HEK293 (cell line): ENCODE data around the gene NLRP13.
"Not testable (repeated sequence)": the region's sequence is repeated elsewhere in the genome, so short reads cannot be mapped to it uniquely, and the experiment has no call there.

Experiments used
- CTCF ChIA-PET: fragments of 350-600 bp; formaldehyde crosslinking; extraction: SDS; loops from one replicate; lab custom pipeline; 2021; ENCODE audit warnings: antibody characterized with exemption; lab: Yijun Ruan, JAX
- POLR2A ChIA-PET: fragments of 300-600 bp; formaldehyde crosslinking; extraction: SDS; loops from one replicate; lab custom pipeline; 2020; ENCODE audit warnings: antibody characterized with exemption, inconsistent platforms; lab: Yijun Ruan, JAX
- H3K27ac ChIP-seq: fragments of 200-500 bp; sonication (Bioruptor generic); 2 replicates; pipeline ENCODE4 v1.5.1; 2014; ENCODE audit warnings: low read depth, low read length, control low read depth, inconsistent platforms; ENCODE audit errors: extremely low read depth
- H3K36me3 ChIP-seq, 2 experiments: fragments of 200-500 bp in 1 of 2; sonication (Bioruptor generic) in 1 of 2; 1 replicate in 1 of 2; 2 replicates in 1 of 2; pipeline ENCODE4 v1.5.1; 2014 to 2017; ENCODE audit warnings: inconsistent platforms in 2 of 2, low read length in 2 of 2; ENCODE audit not compliant: control insufficient read depth in 2 of 2, insufficient read depth in 1 of 2
- H3K4me1 ChIP-seq: fragments of 200-500 bp; sonication (Bioruptor generic); 2 replicates; pipeline ENCODE4 v1.5.1; 2014; ENCODE audit warnings: mild to moderate bottlenecking, low read length, inconsistent platforms; ENCODE audit not compliant: control insufficient read depth, insufficient read depth
- H3K4me3 ChIP-seq: 2 replicates; pipeline ENCODE4 v1.5.1; 2011; ENCODE audit warnings: low read depth, mild to moderate bottlenecking, control low read depth, low read length, moderate library complexity
- H3K9me3 ChIP-seq: fragments of 200-500 bp; sonication (Bioruptor generic); 2 replicates; pipeline ENCODE4 v1.5.1; 2014; ENCODE audit warnings: low read depth, low read length, inconsistent platforms; ENCODE audit not compliant: control insufficient read depth, insufficient read depth
- CTCF ChIP-seq: fragments of 450-650 bp; formaldehyde crosslinking; IDR thresholded peaks from 2 replicates; pipeline ENCODE4 v1.5.1; 2016; ENCODE audit warnings: missing biosample characterization, missing genetic modification characterization
- KLF1 ChIP-seq: fragments of 450-650 bp; formaldehyde crosslinking; IDR thresholded peaks from 2 replicates; pipeline ENCODE4 v1.5.1; 2016; ENCODE audit warnings: missing biosample characterization, missing genetic modification characterization
- PRDM1 ChIP-seq: fragments of 450-650 bp; formaldehyde crosslinking; IDR thresholded peaks from 2 replicates; pipeline ENCODE4; 2016; ENCODE audit warnings: missing biosample characterization, missing genetic modification characterization
- SETDB1 ChIP-seq: IDR thresholded peaks from one replicate; pipeline ENCODE4 v1.6.1; 2017; ENCODE audit warnings: mild to moderate bottlenecking, low read length, moderate library complexity, mixed read lengths; ENCODE audit not compliant: insufficient read length
- SP3 ChIP-seq: fragments of 450-650 bp; formaldehyde crosslinking; IDR thresholded peaks from 2 replicates; pipeline ENCODE4 v1.5.1; 2016; ENCODE audit warnings: missing biosample characterization, missing genetic modification characterization
- YY2 ChIP-seq: fragments of 450-650 bp; formaldehyde crosslinking; IDR thresholded peaks from 2 replicates; pipeline ENCODE4 v1.5.1; 2016; ENCODE audit warnings: missing biosample characterization, missing genetic modification characterization
- ZBTB20 ChIP-seq: fragments of 450-650 bp; formaldehyde crosslinking; IDR thresholded peaks from 2 replicates; pipeline ENCODE4 v1.5.1; 2016; ENCODE audit warnings: missing biosample characterization, missing genetic modification characterization
- ZNF211 ChIP-seq: fragments of 450-650 bp; formaldehyde crosslinking; IDR thresholded peaks from 2 replicates; pipeline ENCODE4 v1.5.1; 2016; ENCODE audit warnings: low read depth, missing biosample characterization, missing genetic modification characterization
- ZNF221 ChIP-seq: fragments of 450-650 bp; formaldehyde crosslinking; IDR thresholded peaks from 2 replicates; pipeline ENCODE4 v1.5.1; 2017; ENCODE audit warnings: missing biosample characterization, missing genetic modification characterization, borderline replicate concordance
- ZNF24 ChIP-seq: fragments of 450-650 bp; formaldehyde crosslinking; IDR thresholded peaks from 2 replicates; pipeline ENCODE4 v1.5.1; 2016; ENCODE audit warnings: missing biosample characterization, missing genetic modification characterization
- ZNF324 ChIP-seq: fragments of 450-650 bp; formaldehyde crosslinking; IDR thresholded peaks from 2 replicates; pipeline ENCODE4 v1.5.1; 2016; ENCODE audit warnings: missing biosample characterization, missing genetic modification characterization
- ZNF398 ChIP-seq: fragments of 450-650 bp; formaldehyde crosslinking; IDR thresholded peaks from 2 replicates; pipeline ENCODE4 v1.5.1; 2017; ENCODE audit warnings: missing biosample characterization, missing genetic modification characterization
- ZNF501 ChIP-seq: fragments of 450-650 bp; formaldehyde crosslinking; IDR thresholded peaks from 2 replicates; pipeline ENCODE4 v1.5.1; 2016; ENCODE audit warnings: missing biosample characterization, missing genetic modification characterization
- ZNF785 ChIP-seq: fragments of 450-650 bp; formaldehyde crosslinking; IDR thresholded peaks from 2 replicates; pipeline ENCODE4 v1.5.1; 2016; ENCODE audit warnings: missing biosample characterization, missing genetic modification characterization
- ZSCAN4 ChIP-seq: fragments of 450-650 bp; formaldehyde crosslinking; IDR thresholded peaks from 2 replicates; pipeline ENCODE4 v1.5.1; 2017; ENCODE audit warnings: missing biosample characterization, missing genetic modification characterization
- TF ChIP-seq, protein P1 (sequence below): fragments of 450-650 bp; formaldehyde crosslinking; IDR thresholded peaks from 2 replicates; pipeline ENCODE4 v1.5.1; 2016; ENCODE audit warnings: missing biosample characterization, missing genetic modification characterization
- TF ChIP-seq, protein P2 (sequence below): fragments of 450-650 bp; formaldehyde crosslinking; IDR thresholded peaks from 2 replicates; pipeline ENCODE4 v1.5.1; 2016; ENCODE audit warnings: missing biosample characterization, missing genetic modification characterization

Gene NLRP13

DNA sequence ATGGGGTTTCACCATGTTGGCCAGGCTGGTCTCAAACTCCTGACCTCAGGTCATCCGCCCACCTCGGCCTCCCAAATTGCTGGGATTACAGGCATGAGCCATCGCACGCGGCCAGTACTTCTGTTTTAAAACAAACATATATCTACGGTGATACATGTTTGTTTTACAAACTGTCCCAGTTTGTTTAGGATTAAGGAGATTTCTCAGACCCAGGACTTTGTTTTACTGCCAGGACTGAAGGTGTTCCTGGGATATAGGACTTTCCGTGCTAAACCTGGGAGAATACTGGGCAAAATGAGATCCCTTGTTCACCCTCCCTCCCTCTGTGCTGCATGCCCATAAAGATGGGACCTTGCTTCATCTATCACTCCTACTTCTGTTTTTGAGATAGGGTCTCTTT, 24.3 kb upstream of the NLRP13 start:
- no peak for TF ChIP-seq ZNF324 (tag by site-specific recombination)
- TF ChIP-seq KLF1 (tag by site-specific recombination), result no peak
- no peak for TF ChIP-seq ZNF785 (tag by site-specific recombination)
- TF ChIP-seq ZNF221 (tag by site-specific recombination), result no peak
- no peak for TF ChIP-seq ZNF501 (tag by site-specific recombination)
- TF ChIP-seq ZNF398 (tag by site-specific recombination), result no peak
- no peak for TF ChIP-seq PRDM1 (tag by site-specific recombination)
- CTCF ChIA-PET, result no interaction called here
- Histone ChIP-seq H3K4me1 (no peaks in the 10 kb centered on the region), H3K27ac (no peak overlapping the region), H3K4me3 (no peak overlapping the region), H3K9me3 (no peaks in the 10 kb centered on the region), H3K36me3 (no peaks in the 10 kb centered on the region)
- POLR2A ChIA-PET, result no interaction called here

DNA sequence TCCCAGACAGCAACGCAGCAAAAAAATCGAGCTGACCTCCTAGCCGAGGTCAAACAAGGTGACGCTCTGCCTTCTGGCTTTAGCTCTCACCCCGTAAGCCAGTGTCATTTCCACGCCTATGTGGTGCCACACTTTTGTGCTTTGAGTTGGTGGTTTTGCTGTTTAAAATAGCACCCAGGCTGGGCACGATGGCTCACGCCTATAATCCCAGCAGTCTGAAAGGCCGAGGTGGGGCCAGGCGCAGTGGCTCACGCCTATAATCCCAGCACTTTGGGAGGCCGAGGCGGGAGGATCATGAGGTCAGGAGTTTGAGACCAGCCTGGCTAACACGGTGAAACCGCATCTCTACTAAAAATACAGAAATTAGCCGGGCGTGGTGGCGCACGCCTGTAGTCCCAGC, 18.4 kb upstream of the NLRP13 start:
- H3K9me3 ChIP-seq, H3K4me3 ChIP-seq, CTCF ChIA-PET: not testable (repeated sequence)

DNA sequence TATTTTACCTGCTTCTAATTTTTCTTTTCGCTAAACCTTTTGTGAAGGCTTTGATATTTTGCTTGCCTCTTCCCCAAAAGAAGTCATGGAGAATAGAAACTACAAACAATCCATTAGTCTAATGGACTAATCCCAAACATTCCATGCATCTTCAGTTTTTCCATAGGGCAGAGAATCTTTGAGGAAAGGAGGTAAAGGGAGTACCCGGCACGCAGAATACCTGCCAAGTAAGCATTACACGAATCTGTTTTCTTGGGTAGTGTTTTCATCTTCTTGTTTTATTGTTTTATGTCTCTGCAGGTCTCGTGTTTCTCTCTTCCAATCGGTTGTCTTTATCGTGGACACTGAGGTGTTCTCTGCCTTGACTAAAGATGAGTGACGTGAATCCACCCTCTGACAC, 15.4 kb upstream of the NLRP13 start, which contains the start of gene NLRP8:
Gene NLRP8 (plus strand): TSS at position 301 of the 400 bp plus-strand sequence.
- Histone ChIP-seq H3K36me3 (no peaks in the 10 kb centered on the region), H3K9me3 (no peaks in the 10 kb centered on the region), H3K4me1 (no peaks in the 10 kb centered on the region), H3K4me3 (no peak within 1 kb of the TSS), H3K27ac (no peak within 1 kb of the TSS)
- POLR2A ChIA-PET, result no interaction called here
- CTCF ChIA-PET, result interaction anchor here (0.7 kb wide), 1 partner anchor 34 kb away, joined by 6 read pairs; no protein-coding TSS in a partner anchor
- no peak for TF ChIP-seq SP3 (tag by site-specific recombination)

More for the DNA sequence above, 18.4 kb upstream of the NLRP13 start:
- H3K27ac ChIP-seq, H3K36me3 ChIP-seq, POLR2A ChIA-PET, H3K4me1 ChIP-seq: not testable (repeated sequence)

GRCh38 chr19:55940306-55940705, 8.2 kb upstream of the NLRP13 start:
- H3K4me3 ChIP-seq, result no peak overlapping the region
- ChIA-PET CTCF (no interaction called here), POLR2A (no interaction called here)
- no peaks in the 10 kb centered on the region for H3K9me3 ChIP-seq
- H3K4me1 ChIP-seq, result no peaks in the 10 kb centered on the region
- no peaks in the 10 kb centered on the region for H3K36me3 ChIP-seq
- H3K27ac ChIP-seq, result no peak overlapping the region
- TF ChIP-seq ZSCAN4 (tag by site-specific recombination), result no peak
- no peak for TF ChIP-seq YY2 (tag by site-specific recombination)
- TF ChIP-seq ZNF24, result no peak
- no peak for TF ChIP-seq ZBTB20 (tag by site-specific recombination)
- TF ChIP-seq, protein P1, sequence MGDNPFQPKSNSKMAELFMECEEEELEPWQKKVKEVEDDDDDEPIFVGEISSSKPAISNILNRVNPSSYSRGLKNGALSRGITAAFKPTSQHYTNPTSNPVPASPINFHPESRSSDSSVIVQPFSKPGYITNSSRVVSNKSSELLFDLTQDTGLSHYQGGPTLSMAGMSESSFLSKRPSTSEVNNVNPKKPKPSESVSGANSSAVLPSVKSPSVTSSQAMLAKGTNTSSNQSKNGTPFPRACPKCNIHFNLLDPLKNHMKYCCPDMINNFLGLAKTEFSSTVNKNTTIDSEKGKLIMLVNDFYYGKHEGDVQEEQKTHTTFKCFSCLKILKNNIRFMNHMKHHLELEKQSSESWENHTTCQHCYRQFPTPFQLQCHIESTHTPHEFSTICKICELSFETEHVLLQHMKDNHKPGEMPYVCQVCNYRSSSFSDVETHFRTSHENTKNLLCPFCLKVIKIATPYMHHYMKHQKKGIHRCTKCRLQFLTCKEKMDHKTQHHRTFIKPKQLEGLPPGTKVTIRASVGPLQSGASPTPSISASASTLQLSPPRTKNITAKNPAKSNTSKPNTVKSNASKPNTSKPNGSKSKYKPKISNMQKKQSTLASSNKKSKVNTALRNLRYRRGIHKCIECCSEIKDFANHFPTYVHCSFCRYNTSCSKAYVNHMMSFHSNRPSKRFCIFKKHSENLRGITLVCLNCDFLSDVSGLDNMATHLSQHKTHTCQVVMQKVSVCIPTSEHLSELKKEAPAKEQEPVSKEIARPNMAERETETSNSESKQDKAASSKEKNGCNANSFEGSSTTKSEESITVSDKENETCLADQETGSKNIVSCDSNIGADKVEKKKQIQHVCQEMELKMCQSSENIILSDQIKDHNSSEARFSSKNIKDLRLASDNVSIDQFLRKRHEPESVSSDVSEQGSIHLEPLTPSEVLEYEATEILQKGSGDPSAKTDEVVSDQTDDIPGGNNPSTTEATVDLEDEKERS, result no peak
- no peak for TF ChIP-seq CTCF (tag by site-specific recombination)
- TF ChIP-seq, protein P2, sequence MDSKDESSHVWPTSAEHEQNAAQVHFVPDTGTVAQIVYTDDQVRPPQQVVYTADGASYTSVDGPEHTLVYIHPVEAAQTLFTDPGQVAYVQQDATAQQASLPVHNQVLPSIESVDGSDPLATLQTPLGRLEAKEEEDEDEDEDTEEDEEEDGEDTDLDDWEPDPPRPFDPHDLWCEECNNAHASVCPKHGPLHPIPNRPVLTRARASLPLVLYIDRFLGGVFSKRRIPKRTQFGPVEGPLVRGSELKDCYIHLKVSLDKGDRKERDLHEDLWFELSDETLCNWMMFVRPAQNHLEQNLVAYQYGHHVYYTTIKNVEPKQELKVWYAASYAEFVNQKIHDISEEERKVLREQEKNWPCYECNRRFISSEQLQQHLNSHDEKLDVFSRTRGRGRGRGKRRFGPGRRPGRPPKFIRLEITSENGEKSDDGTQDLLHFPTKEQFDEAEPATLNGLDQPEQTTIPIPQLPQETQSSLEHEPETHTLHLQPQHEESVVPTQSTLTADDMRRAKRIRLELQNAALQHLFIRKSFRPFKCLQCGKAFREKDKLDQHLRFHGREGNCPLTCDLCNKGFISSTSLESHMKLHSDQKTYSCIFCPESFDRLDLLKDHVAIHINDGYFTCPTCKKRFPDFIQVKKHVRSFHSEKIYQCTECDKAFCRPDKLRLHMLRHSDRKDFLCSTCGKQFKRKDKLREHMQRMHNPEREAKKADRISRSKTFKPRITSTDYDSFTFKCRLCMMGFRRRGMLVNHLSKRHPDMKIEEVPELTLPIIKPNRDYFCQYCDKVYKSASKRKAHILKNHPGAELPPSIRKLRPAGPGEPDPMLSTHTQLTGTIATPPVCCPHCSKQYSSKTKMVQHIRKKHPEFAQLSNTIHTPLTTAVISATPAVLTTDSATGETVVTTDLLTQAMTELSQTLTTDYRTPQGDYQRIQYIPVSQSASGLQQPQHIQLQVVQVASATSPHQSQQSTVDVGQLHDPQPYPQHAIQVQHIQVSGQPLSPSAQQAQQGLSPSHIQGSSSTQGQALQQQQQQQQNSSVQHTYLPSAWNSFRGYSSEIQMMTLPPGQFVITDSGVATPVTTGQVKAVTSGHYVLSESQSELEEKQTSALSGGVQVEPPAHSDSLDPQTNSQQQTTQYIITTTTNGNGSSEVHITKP, result no peak
- TF ChIP-seq ZNF211 (tag by site-specific recombination), result no peak
- TF ChIP-seq SETDB1, result no peak
